Activated CD8-positive, alpha-beta T cell treated with anti-CD3 and anti-CD28 coated beads, Interleukin-2, amount 10 ng/mL, durations not matched to agents 7 days and 5 days (primary cell): Measurements from ENCODE around the gene GYPC. TPM values are rescaled to one million over a fixed set of nuclear protein-coding genes. Genes with fewer than 3 reads are reported as not detected.

Experiments
- ATAC-seq: fragments of 150-1000 bp; cut with Tn5 transposase; one replicate; pipeline ENCODE4 v1.10.0; 2021; ENCODE audit warnings: moderate library complexity
- CTCF ChIA-PET: fragments of 350-600 bp; sonication (Branson Sonifier 250); formaldehyde crosslinking; loops from one replicate; lab custom pipeline; 2021; ENCODE audit warnings: antibody characterized with exemption; lab: Charles Lee
- POLR2A ChIA-PET: fragments of 350-600 bp; sonication (Branson Sonifier 250); formaldehyde crosslinking; loops from one replicate; lab custom pipeline; 2021; ENCODE audit warnings: antibody characterized with exemption; lab: Charles Lee
- DNase-seq: peaks from one replicate; pipeline ENCODE4 v3.0.0-alpha.2; 2020
- H3K27ac Mint-ChIP-seq: one replicate; pipeline ENCODE4 v1.8.0; 2021; ENCODE audit warnings: mild to moderate bottlenecking, mixed read lengths
- H3K27me3 Mint-ChIP-seq: one replicate; pipeline ENCODE4 v1.8.0; 2021; ENCODE audit warnings: low read depth, mixed read lengths
- H3K36me3 Mint-ChIP-seq: one replicate; pipeline ENCODE4 v1.8.0; 2021; ENCODE audit warnings: low read depth, mixed read lengths
- H3K4me1 Mint-ChIP-seq: one replicate; pipeline ENCODE4 v1.8.0; 2021; ENCODE audit warnings: low read depth, mixed read lengths
- H3K4me3 Mint-ChIP-seq: one replicate; pipeline ENCODE4 v1.8.0; 2021; ENCODE audit warnings: mild to moderate bottlenecking, mixed read lengths
- H3K9me3 Mint-ChIP-seq: one replicate; pipeline ENCODE4 v1.8.0; 2022; ENCODE audit warnings: mixed read lengths; ENCODE audit not compliant: insufficient read depth
- total RNA-seq, 2 experiments: library from RNA; stranded (reverse); gene quantifications; one replicate each; pipeline ENCODE4 v1.2.3, GENCODE V29; 2021

GYPC gene
- total RNA-seq, 2 experiments from 2014 or later: 163 to 168 TPM

GRCh38 chr2:126652323-126652891, 3.6 kb upstream of the GYPC start:
- H3K4me3 Mint-ChIP-seq: no peak overlapping the region
- CTCF ChIA-PET: interaction anchor here (0.8 to 3.2 kb wide), 4 partner anchors 9 to 124 kb away, joined by 3 to 13 read pairs (median 4); no protein-coding TSS in a partner anchor

GRCh38 chr2:126653109-126653508, 2.8 kb upstream of the GYPC start:
- CTCF ChIA-PET: interaction anchor here (0.8 to 3.2 kb wide), 5 partner anchors 9 to 125 kb away, joined by 3 to 13 read pairs (median 4); no protein-coding TSS in a partner anchor
- Mint-ChIP-seq H3K27ac (no peak overlapping the region), H3K9me3 (no peaks in the 10 kb centered on the region), H3K4me3 (no peak overlapping the region), H3K27me3 (no peaks in the 10 kb centered on the region), H3K36me3 (peaks cover 15% of the 10 kb centered on the region), H3K4me1 (peaks cover 18% of the 10 kb centered on the region)
- POLR2A ChIA-PET: no interaction called here
- ATAC-seq (no peak), DNase-seq (peak; percentile 15)

More at GRCh38 chr2:126652323-126652891, 3.6 kb upstream of the GYPC start:
- peaks cover 15% of the 10 kb centered on the region for H3K4me1 Mint-ChIP-seq
- ATAC-seq: no peak
- POLR2A ChIA-PET: interaction anchor here (0.5 kb wide), 1 partner anchor 123 kb away, joined by 3 read pairs; no protein-coding TSS in a partner anchor
- peaks cover 8% of the 10 kb centered on the region for H3K36me3 Mint-ChIP-seq
- no peak overlapping the region for H3K27ac Mint-ChIP-seq
- no peaks in the 10 kb centered on the region for H3K27me3 Mint-ChIP-seq
- H3K9me3 Mint-ChIP-seq: no peaks in the 10 kb centered on the region
- no peak for DNase-seq

DNA sequence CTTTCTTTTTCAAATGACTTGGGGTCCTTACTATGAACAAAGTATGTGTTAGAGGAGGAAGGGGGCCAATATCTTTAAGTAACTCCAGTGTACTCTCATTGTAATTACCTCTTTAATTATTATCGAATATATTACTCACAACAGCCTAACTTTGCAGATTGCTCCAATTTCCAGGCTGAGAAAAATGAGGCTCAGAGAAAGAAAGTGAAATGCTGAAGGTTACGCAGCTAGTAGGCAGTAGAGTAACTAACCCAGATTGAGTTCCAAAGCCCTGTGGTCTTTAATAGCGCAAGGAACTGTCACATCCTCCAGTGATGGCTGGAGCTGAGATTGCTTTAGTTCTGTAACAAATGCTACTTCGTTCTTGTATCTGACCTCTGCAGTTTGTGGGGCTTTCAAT, 2.2 kb upstream of the GYPC start:
- ATAC-seq (no peak), DNase-seq (peak; percentile 18)
- no peaks in the 10 kb centered on the region for H3K27me3 Mint-ChIP-seq
- H3K9me3 Mint-ChIP-seq: no peaks in the 10 kb centered on the region
- no peak overlapping the region for H3K27ac Mint-ChIP-seq
- CTCF ChIA-PET: interaction anchor here (1.4 to 1.5 kb wide), 2 partner anchors 123 to 126 kb away, joined by 4 to 6 read pairs; no protein-coding TSS in a partner anchor
- H3K4me1 Mint-ChIP-seq: peaks cover 23% of the 10 kb centered on the region
- no peak overlapping the region for H3K4me3 Mint-ChIP-seq
- POLR2A ChIA-PET: no interaction called here
- H3K36me3 Mint-ChIP-seq: peaks cover 18% of the 10 kb centered on the region

GRCh38 chr2:126655051-126655450, 907 bp upstream of the GYPC start:
- POLR2A ChIA-PET: no interaction called here

GRCh38 chr2:126656431-126657147, 631 bp downstream of the GYPC start:
- ATAC-seq: peak; percentile 37
- peak overlapping the region; percentile 98 for H3K27ac Mint-ChIP-seq

More at GRCh38 chr2:126655051-126655450, 907 bp upstream of the GYPC start:
- H3K4me1 Mint-ChIP-seq: peaks cover 36% of the 10 kb centered on the region
- DNase-seq: no peak
- H3K27me3 Mint-ChIP-seq: no peaks in the 10 kb centered on the region
- H3K9me3 Mint-ChIP-seq: no peaks in the 10 kb centered on the region
- H3K27ac Mint-ChIP-seq: peak overlapping the region; percentile 96
- peak overlapping the region; percentile 90 for H3K4me3 Mint-ChIP-seq
- CTCF ChIA-PET: interaction anchor here (1.4 kb wide), 1 partner anchor 122 kb away, joined by 4 read pairs; no protein-coding TSS in a partner anchor
- no peak for ATAC-seq
- H3K36me3 Mint-ChIP-seq: peaks cover 31% of the 10 kb centered on the region

GRCh38 chr2:126657148-126657635, 1.2 kb downstream of the GYPC start:
- DNase-seq (peak; percentile 57), ATAC-seq (peak; percentile 43)
- Mint-ChIP-seq H3K4me1 (peaks cover 57% of the 10 kb centered on the region), H3K36me3 (peaks cover 50% of the 10 kb centered on the region), H3K27ac (peak overlapping the region; percentile 98), H3K27me3 (no peaks in the 10 kb centered on the region), H3K4me3 (peak overlapping the region; percentile 97), H3K9me3 (no peaks in the 10 kb centered on the region)
- CTCF ChIA-PET: interaction anchor here (0.8 to 2.0 kb wide), 2 partner anchors 120 to 129 kb away, joined by 3 to 6 read pairs; no protein-coding TSS in a partner anchor
- POLR2A ChIA-PET: interaction anchor here (0.5 to 1.2 kb wide), 5 partner anchors 22 to 123 kb away, joined by 3 to 5 read pairs (median 3); no protein-coding TSS in a partner anchor

More at GRCh38 chr2:126656431-126657147, 631 bp downstream of the GYPC start:
- Mint-ChIP-seq H3K36me3 (peaks cover 44% of the 10 kb centered on the region), H3K4me1 (peaks cover 51% of the 10 kb centered on the region), H3K4me3 (peak overlapping the region; percentile 97), H3K9me3 (no peaks in the 10 kb centered on the region), H3K27me3 (no peaks in the 10 kb centered on the region)
- ChIA-PET CTCF (interaction anchor here (0.8 to 2.0 kb wide), 2 partner anchors 120 to 129 kb away, joined by 3 to 6 read pairs; no protein-coding TSS in a partner anchor), POLR2A (interaction anchor here (0.6 kb wide), 1 partner anchor 120 kb away, joined by 3 read pairs; no protein-coding TSS in a partner anchor)
- DNase-seq: peak; percentile 58

- H3K36me3 Mint-ChIP-seq: peaks cover 55% of the 10 kb centered on the region
- H3K9me3 Mint-ChIP-seq: no peaks in the 10 kb centered on the region
- CTCF ChIA-PET: interaction anchor here (1.0 to 2.0 kb wide), 2 partner anchors 23 to 130 kb away, joined by 4 to 6 read pairs; no protein-coding TSS in a partner anchor
- peak overlapping the region; percentile 97 for H3K4me3 Mint-ChIP-seq
- H3K27me3 Mint-ChIP-seq: no peaks in the 10 kb centered on the region
- ATAC-seq (peak; percentile 75), DNase-seq (peak; percentile 90)
- peaks cover 63% of the 10 kb centered on the region for H3K4me1 Mint-ChIP-seq
- H3K27ac Mint-ChIP-seq: peak overlapping the region; percentile 98
- POLR2A ChIA-PET: interaction anchor here (0.5 to 1.2 kb wide), 6 partner anchors 21 to 123 kb away, joined by 3 to 5 read pairs (median 3); no protein-coding TSS in a partner anchor
Measured at GRCh38 chr2:126657636-126658318, 1.8 kb downstream of the GYPC start.

- ATAC-seq (peak; percentile 17), DNase-seq (peak; percentile 52)
- Mint-ChIP-seq H3K27me3 (no peaks in the 10 kb centered on the region), H3K4me3 (peak overlapping the region; percentile 97), H3K36me3 (peaks cover 61% of the 10 kb centered on the region), H3K9me3 (no peaks in the 10 kb centered on the region), H3K4me1 (peaks cover 69% of the 10 kb centered on the region), H3K27ac (peak overlapping the region; percentile 98)
- ChIA-PET CTCF (interaction anchor here (1.0 to 2.0 kb wide), 2 partner anchors 23 to 130 kb away, joined by 4 to 6 read pairs; no protein-coding TSS in a partner anchor), POLR2A (interaction anchor here (0.8 to 1.2 kb wide), 4 partner anchors 21 to 124 kb away, joined by 3 to 5 read pairs (median 3); no protein-coding TSS in a partner anchor)
Measured at GRCh38 chr2:126658319-126658904, 2.5 kb downstream of the GYPC start.

GRCh38 chr2:126658905-126659561, 3.1 kb downstream of the GYPC start:
- Mint-ChIP-seq H3K4me1 (peaks cover 74% of the 10 kb centered on the region), H3K36me3 (peaks cover 67% of the 10 kb centered on the region), H3K9me3 (no peaks in the 10 kb centered on the region), H3K27me3 (no peaks in the 10 kb centered on the region), H3K27ac (peak overlapping the region; percentile 95), H3K4me3 (peak overlapping the region; percentile 68)
- CTCF ChIA-PET: interaction anchor here (1.2 kb wide), 1 partner anchor 131 kb away, joined by 5 read pairs; no protein-coding TSS in a partner anchor
- POLR2A ChIA-PET: interaction anchor here (1.3 kb wide), 1 partner anchor 104 kb away, joined by 3 read pairs; no protein-coding TSS in a partner anchor
- ATAC-seq: peak; percentile 17
- DNase-seq: peak; percentile 85
